ENCODE results near the gene CEL. TPM values are rescaled to one million over a fixed set of nuclear protein-coding genes. Genes with fewer than 3 reads are reported as not detected.

The CEL gene
- total and polyA plus RNA-seq, 2 experiments from 2014 or later, result 0.27 to 2.3 TPM

DNA sequence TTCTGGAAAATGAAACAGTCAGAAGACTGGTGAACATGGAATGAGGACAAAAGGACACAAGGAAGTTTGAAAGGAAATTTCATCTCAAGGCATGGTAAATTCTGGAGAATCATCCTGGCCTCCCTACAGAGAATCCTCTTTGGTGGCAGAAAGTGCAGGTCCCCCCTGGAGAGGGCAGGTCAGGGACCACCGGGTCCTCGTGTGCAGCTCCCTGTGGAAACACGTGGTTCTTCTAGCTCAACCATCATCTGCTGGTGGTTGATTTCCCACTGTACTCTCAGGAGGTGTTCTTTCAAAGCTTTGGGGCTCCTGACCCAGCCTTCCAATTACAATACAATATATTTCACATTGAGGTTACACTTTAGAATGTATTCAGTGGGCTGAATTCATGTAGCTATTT is 33.6 kb upstream of the CEL start:
- peaks cover 20% of the 10 kb centered on the region; the same call in 2 of the 3 replicates for H3K9me3 Mint-ChIP-seq
- no peak overlapping the region for H3K27ac Mint-ChIP-seq
- H4K20me1 ChIP-seq (replicated peaks; ENCODE audit: insufficient read depth), result peaks cover 16% of the 10 kb centered on the region; the same call in 1 of the 2 replicates
- H3K36me3 ChIP-seq (ENCODE audit: insufficient read depth), result no peaks in the 10 kb centered on the region
- no peak overlapping the region for H2AFZ ChIP-seq
- H3K4me1 Mint-ChIP-seq, result peaks cover 18% of the 10 kb centered on the region
- peaks cover 30% of the 10 kb centered on the region for H3K79me2 ChIP-seq (replicated peaks; ENCODE audit: insufficient read depth)
- peaks cover 9% of the 10 kb centered on the region; the same call in 1 of the 2 replicates for H3K4me1 ChIP-seq (ENCODE audit: insufficient read depth)
- no peak overlapping the region for H3K4me2 ChIP-seq
- peaks cover 10% of the 10 kb centered on the region for H3K27me3 Mint-ChIP-seq (ENCODE audit: insufficient read depth, low read depth, poor library complexity)
- no peak overlapping the region for H3K4me3 ChIP-seq
- no peaks in the 10 kb centered on the region for H3K27me3 ChIP-seq (ENCODE audit: insufficient read depth)
- TF ChIP-seq ZNF114 (CRISPR knock-in tag; IDR thresholded peaks at IDR 0.05) (no peak), ZNF331 (CRISPR knock-in tag; IDR thresholded peaks at IDR 0.05; ENCODE audit: low read depth) (no peak), CREB1 (CRISPR knock-in tag; IDR thresholded peaks at IDR 0.05; ENCODE audit: low read depth) (no peak), EZH2phosphoT487 (IDR thresholded peaks at IDR 0.05; ENCODE audit: unreplicated experiment) (no peak), NANOG (IDR thresholded peaks at IDR 0.05; ENCODE audit: borderline replicate concordance) (no peak), JUNB (IDR thresholded peaks at IDR 0.05; ENCODE audit: unreplicated experiment) (no peak)
- TF ChIP-seq, protein P1, sequence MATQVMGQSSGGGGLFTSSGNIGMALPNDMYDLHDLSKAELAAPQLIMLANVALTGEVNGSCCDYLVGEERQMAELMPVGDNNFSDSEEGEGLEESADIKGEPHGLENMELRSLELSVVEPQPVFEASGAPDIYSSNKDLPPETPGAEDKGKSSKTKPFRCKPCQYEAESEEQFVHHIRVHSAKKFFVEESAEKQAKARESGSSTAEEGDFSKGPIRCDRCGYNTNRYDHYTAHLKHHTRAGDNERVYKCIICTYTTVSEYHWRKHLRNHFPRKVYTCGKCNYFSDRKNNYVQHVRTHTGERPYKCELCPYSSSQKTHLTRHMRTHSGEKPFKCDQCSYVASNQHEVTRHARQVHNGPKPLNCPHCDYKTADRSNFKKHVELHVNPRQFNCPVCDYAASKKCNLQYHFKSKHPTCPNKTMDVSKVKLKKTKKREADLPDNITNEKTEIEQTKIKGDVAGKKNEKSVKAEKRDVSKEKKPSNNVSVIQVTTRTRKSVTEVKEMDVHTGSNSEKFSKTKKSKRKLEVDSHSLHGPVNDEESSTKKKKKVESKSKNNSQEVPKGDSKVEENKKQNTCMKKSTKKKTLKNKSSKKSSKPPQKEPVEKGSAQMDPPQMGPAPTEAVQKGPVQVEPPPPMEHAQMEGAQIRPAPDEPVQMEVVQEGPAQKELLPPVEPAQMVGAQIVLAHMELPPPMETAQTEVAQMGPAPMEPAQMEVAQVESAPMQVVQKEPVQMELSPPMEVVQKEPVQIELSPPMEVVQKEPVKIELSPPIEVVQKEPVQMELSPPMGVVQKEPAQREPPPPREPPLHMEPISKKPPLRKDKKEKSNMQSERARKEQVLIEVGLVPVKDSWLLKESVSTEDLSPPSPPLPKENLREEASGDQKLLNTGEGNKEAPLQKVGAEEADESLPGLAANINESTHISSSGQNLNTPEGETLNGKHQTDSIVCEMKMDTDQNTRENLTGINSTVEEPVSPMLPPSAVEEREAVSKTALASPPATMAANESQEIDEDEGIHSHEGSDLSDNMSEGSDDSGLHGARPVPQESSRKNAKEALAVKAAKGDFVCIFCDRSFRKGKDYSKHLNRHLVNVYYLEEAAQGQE (IDR thresholded peaks at IDR 0.05; ENCODE audit: unreplicated experiment), result no peak
- H3K36me3 Mint-ChIP-seq (ENCODE audit: low read depth), result peaks cover 20% of the 10 kb centered on the region
- 0 out of 3 replicates have a peak overlapping the region, but pooled peaks have one; percentile 7 for H3K4me3 Mint-ChIP-seq
- 0 out of 2 replicates have a peak, but pooled peaks cover 3% of the 10 kb centered on the region for H3K9me2 ChIP-seq (ENCODE audit: insufficient read depth)
- H3F3A ChIP-seq (replicated peaks; ENCODE audit: low read depth), result no peaks in the 10 kb centered on the region
- DNase-seq (ENCODE audit: low spot score), result no peak
- no peak for ATAC-seq
- H3K27ac ChIP-seq (ENCODE audit: low read depth), result no peak overlapping the region

GRCh38 chr9:133029994-133030316 is 31.8 kb upstream of the CEL start:
- no peaks in the 10 kb centered on the region for H3K27me3 ChIP-seq (ENCODE audit: insufficient read depth)
- H2AFZ ChIP-seq, result peak overlapping the region; percentile 4; the same call in 1 of the 2 replicates
- H3F3A ChIP-seq (replicated peaks; ENCODE audit: low read depth), result no peaks in the 10 kb centered on the region
- Mint-ChIP-seq H3K9me3 (peaks cover 20% of the 10 kb centered on the region; the same call in 2 of the 3 replicates), H3K27ac (peak overlapping the region; percentile 82), H3K4me3 (peak overlapping the region; percentile 99), H3K36me3 (ENCODE audit: low read depth) (peaks cover 20% of the 10 kb centered on the region), H3K27me3 (ENCODE audit: insufficient read depth, low read depth, poor library complexity) (peaks cover 10% of the 10 kb centered on the region), H3K4me1 (peaks cover 18% of the 10 kb centered on the region)
- H3K36me3 ChIP-seq (ENCODE audit: insufficient read depth), result no peaks in the 10 kb centered on the region
- H3K79me2 ChIP-seq (replicated peaks; ENCODE audit: insufficient read depth), result peaks cover 47% of the 10 kb centered on the region
- H3K4me1 ChIP-seq (ENCODE audit: insufficient read depth), result peaks cover 9% of the 10 kb centered on the region; the same call in 1 of the 2 replicates
- H3K9me2 ChIP-seq (ENCODE audit: insufficient read depth), result 0 out of 2 replicates have a peak, but pooled peaks cover 3% of the 10 kb centered on the region
- ATAC-seq (peak; percentile 10), DNase-seq (ENCODE audit: low spot score) (no peak)
- peak overlapping the region; percentile 85 for H3K4me2 ChIP-seq
- peak overlapping the region; percentile 59 for H3K4me3 ChIP-seq
- H4K20me1 ChIP-seq (replicated peaks; ENCODE audit: insufficient read depth), result peaks cover 22% of the 10 kb centered on the region
- H3K27ac ChIP-seq (ENCODE audit: low read depth), result no peak overlapping the region
- TF ChIP-seq, protein P2, sequence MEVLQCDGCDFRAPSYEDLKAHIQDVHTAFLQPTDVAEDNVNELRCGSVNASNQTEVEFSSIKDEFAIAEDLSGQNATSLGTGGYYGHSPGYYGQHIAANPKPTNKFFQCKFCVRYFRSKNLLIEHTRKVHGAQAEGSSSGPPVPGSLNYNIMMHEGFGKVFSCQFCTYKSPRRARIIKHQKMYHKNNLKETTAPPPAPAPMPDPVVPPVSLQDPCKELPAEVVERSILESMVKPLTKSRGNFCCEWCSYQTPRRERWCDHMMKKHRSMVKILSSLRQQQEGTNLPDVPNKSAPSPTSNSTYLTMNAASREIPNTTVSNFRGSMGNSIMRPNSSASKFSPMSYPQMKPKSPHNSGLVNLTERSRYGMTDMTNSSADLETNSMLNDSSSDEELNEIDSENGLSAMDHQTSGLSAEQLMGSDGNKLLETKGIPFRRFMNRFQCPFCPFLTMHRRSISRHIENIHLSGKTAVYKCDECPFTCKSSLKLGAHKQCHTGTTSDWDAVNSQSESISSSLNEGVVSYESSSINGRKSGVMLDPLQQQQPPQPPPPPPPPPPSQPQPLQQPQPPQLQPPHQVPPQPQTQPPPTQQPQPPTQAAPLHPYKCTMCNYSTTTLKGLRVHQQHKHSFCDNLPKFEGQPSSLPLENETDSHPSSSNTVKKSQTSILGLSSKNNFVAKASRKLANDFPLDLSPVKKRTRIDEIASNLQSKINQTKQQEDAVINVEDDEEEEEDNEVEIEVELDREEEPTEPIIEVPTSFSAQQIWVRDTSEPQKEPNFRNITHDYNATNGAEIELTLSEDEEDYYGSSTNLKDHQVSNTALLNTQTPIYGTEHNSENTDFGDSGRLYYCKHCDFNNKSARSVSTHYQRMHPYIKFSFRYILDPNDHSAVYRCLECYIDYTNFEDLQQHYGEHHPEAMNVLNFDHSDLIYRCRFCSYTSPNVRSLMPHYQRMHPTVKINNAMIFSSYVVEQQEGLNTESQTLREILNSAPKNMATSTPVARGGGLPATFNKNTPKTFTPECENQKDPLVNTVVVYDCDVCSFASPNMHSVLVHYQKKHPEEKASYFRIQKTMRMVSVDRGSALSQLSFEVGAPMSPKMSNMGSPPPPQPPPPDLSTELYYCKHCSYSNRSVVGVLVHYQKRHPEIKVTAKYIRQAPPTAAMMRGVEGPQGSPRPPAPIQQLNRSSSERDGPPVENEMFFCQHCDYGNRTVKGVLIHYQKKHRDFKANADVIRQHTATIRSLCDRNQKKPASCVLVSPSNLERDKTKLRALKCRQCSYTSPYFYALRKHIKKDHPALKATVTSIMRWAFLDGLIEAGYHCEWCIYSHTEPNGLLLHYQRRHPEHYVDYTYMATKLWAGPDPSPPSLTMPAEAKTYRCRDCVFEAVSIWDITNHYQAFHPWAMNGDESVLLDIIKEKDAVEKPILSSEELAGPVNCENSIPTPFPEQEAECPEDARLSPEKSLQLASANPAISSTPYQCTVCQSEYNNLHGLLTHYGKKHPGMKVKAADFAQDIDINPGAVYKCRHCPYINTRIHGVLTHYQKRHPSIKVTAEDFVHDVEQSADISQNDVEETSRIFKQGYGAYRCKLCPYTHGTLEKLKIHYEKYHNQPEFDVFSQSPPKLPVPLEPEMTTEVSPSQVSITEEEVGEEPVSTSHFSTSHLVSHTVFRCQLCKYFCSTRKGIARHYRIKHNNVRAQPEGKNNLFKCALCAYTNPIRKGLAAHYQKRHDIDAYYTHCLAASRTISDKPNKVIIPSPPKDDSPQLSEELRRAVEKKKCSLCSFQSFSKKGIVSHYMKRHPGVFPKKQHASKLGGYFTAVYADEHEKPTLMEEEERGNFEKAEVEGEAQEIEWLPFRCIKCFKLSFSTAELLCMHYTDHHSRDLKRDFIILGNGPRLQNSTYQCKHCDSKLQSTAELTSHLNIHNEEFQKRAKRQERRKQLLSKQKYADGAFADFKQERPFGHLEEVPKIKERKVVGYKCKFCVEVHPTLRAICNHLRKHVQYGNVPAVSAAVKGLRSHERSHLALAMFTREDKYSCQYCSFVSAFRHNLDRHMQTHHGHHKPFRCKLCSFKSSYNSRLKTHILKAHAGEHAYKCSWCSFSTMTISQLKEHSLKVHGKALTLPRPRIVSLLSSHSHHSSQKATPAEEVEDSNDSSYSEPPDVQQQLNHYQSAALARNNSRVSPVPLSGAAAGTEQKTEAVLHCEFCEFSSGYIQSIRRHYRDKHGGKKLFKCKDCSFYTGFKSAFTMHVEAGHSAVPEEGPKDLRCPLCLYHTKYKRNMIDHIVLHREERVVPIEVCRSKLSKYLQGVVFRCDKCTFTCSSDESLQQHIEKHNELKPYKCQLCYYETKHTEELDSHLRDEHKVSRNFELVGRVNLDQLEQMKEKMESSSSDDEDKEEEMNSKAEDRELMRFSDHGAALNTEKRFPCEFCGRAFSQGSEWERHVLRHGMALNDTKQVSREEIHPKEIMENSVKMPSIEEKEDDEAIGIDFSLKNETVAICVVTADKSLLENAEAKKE (CRISPR knock-in tag; IDR thresholded peaks at IDR 0.05), result no peak
- TF ChIP-seq CREB1 (CRISPR knock-in tag; IDR thresholded peaks at IDR 0.05; ENCODE audit: low read depth), result no peak
- no peak for TF ChIP-seq CTCF (conservative IDR thresholded peaks at IDR 0.05; ENCODE audit: low read depth in 2 of 2)
- no peak for TF ChIP-seq EZH2 (IDR thresholded peaks at IDR 0.05; ENCODE audit: low read depth, unreplicated experiment)
- no peak for TF ChIP-seq NANOG (IDR thresholded peaks at IDR 0.05; ENCODE audit: borderline replicate concordance)
- no peak for TF ChIP-seq ZNF331 (CRISPR knock-in tag; IDR thresholded peaks at IDR 0.05; ENCODE audit: low read depth)
